ENCODE results near the gene KIAA2012.

GRCh38 chr2:202115479-202115971 lies 42.5 kb downstream of the KIAA2012 start:
- TF ChIP-seq CTCF (IDR thresholded peaks at IDR 0.05; ENCODE audit: low read depth, low read length), result no peak
- TF ChIP-seq MAX (IDR thresholded peaks at IDR 0.05; ENCODE audit: low read depth, low read length), result no peak

All from NB4 (cell line).